SK-N-SH (cell line): Measurements from ENCODE around the gene NAALADL2. TPM values are rescaled to one million over a fixed set of nuclear protein-coding genes. Genes with fewer than 3 reads are reported as not detected.

Experiments used
- CTCF ChIA-PET: fragments of 300-600, 350-600 bp; formaldehyde crosslinking; extraction: SDS; loops from one replicate; lab custom pipeline; 2021; lab: Yijun Ruan, JAX
- POLR2A ChIA-PET: fragments of 350-600 bp; sonication (Branson Sonifier 250); formaldehyde crosslinking; extraction: SDS; loops from one replicate; lab custom pipeline; 2020; ENCODE audit warnings: antibody characterized with exemption, inconsistent platforms; lab: Yijun Ruan, JAX
- DNase-seq: peaks from one replicate; pipeline ENCODE4 v3.0.0; 2012
- H2AFZ ChIP-seq: fragments of 200-600 bp; sonication (generic); 2 replicates; pipeline ENCODE4 v1.8.1; 2016; ENCODE audit warnings: antibody characterized with exemption, mild to moderate bottlenecking, low read depth
- H3F3A ChIP-seq: fragments of 200-600 bp; sonication (generic); replicated peaks from 2 replicates; pipeline ENCODE3; 2016; ENCODE audit warnings: antibody characterized with exemption, mild to moderate bottlenecking; ENCODE audit not compliant: insufficient read depth
- H3K27ac ChIP-seq, 2 experiments: fragments of 200-500 bp in 1 of 2; fragments of 200-600 bp in 1 of 2; sonication (Bioruptor generic) in 1 of 2; sonication (generic), shearing (Covaris generic) in 1 of 2; 2 replicates each; pipeline versions ENCODE4 v1.5.1 to v1.6.1; 2014 to 2016; ENCODE audit warnings: low read depth in 2 of 2, inconsistent platforms in 1 of 2, low read length in 1 of 2, mild to moderate bottlenecking in 1 of 2, mixed read lengths in 1 of 2
- H3K27me3 ChIP-seq: fragments of 200-600 bp; sonication (generic), shearing (Covaris generic); 2 replicates; pipeline ENCODE4 v1.6.1; 2016; ENCODE audit warnings: mixed run types; ENCODE audit not compliant: insufficient read depth
- H3K36me3 ChIP-seq, 2 experiments: fragments of 200-500 bp in 1 of 2; fragments of 200-600 bp in 1 of 2; sonication (Bioruptor generic) in 1 of 2; sonication (generic) in 1 of 2; replicated peaks in 1 of 2; 2 replicates each; pipeline versions ENCODE3 to v1.5.1; 2014 to 2016; ENCODE audit warnings: low read length in 1 of 2, mild to moderate bottlenecking in 1 of 2; ENCODE audit not compliant: insufficient read depth in 2 of 2, control insufficient read depth in 1 of 2
- H3K4me1 ChIP-seq, 2 experiments: fragments of 200-500 bp in 1 of 2; fragments of 200-600 bp in 1 of 2; sonication (Bioruptor generic) in 1 of 2; sonication (generic), shearing (Covaris generic) in 1 of 2; 2 replicates each; pipeline versions ENCODE4 v1.5.1 to v1.6.1; 2014 to 2016; ENCODE audit warnings: low read depth in 1 of 2, low read length in 1 of 2, mixed run types in 1 of 2; ENCODE audit not compliant: insufficient read depth in 2 of 2, control insufficient read depth in 1 of 2
- H3K4me2 ChIP-seq: fragments of 200-600 bp; sonication (generic), shearing (Covaris generic); 2 replicates; pipeline ENCODE4 v1.6.1; 2017; ENCODE audit warnings: mixed run types
- H3K4me3 ChIP-seq, 2 experiments: fragments of 200-500 bp in 1 of 2; fragments of 200-600 bp in 1 of 2; sonication (Bioruptor generic) in 1 of 2; sonication (generic), shearing (Covaris generic) in 1 of 2; 2 replicates each; pipeline versions ENCODE4 v1.5.1 to v1.8.1; 2014 to 2016; ENCODE audit warnings: low read depth in 2 of 2, inconsistent platforms in 1 of 2, low read length in 1 of 2, mild to moderate bottlenecking in 1 of 2, mixed read lengths in 1 of 2, moderate library complexity in 1 of 2
- H3K79me2 ChIP-seq: fragments of 200-600 bp; sonication (generic); 2 replicates; pipeline ENCODE4 v1.8.1; 2017; ENCODE audit warnings: mild to moderate bottlenecking; ENCODE audit not compliant: insufficient read depth
- H3K9ac ChIP-seq: fragments of 200-600 bp; sonication (generic); 2 replicates; pipeline ENCODE4 v1.6.1; 2017; ENCODE audit warnings: mixed run types
- H3K9me2 ChIP-seq: fragments of 200-600 bp; sonication (generic); 2 replicates; pipeline ENCODE4 v1.6.1; 2017; ENCODE audit warnings: mixed run types
- H3K9me3 ChIP-seq: fragments of 200-600 bp; sonication (generic); 2 replicates; pipeline ENCODE4 v1.6.1; 2017; ENCODE audit warnings: mixed run types, mild to moderate bottlenecking, moderate library complexity
- H4K20me1 ChIP-seq: fragments of 200-600 bp; sonication (generic); 2 replicates; pipeline ENCODE4 v1.6.1; 2017; ENCODE audit warnings: mild to moderate bottlenecking, mixed run types; ENCODE audit not compliant: insufficient read depth
- ELF1 ChIP-seq: IDR thresholded peaks from 2 replicates; pipeline ENCODE4 v1.4.0; 2012
- EP300 ChIP-seq, 2 experiments: IDR thresholded peaks; 2 replicates each; pipeline versions ENCODE4 v1.4.0 to v1.6.1; 2012; ENCODE audit warnings: borderline replicate concordance in 1 of 2, low read depth in 1 of 2, low read length in 1 of 2
- EZH2phosphoT487 ChIP-seq: fragments of 200-600 bp; sonication (generic); IDR thresholded peaks from 2 replicates; pipeline ENCODE4 v1.6.1; 2017; ENCODE audit warnings: low read depth, mixed run types, mild to moderate bottlenecking, antibody characterized with exemption, moderate library complexity, borderline replicate concordance
- FOSL2 ChIP-seq: IDR thresholded peaks from 2 replicates; pipeline ENCODE4 v1.4.0; 2012; ENCODE audit warnings: low read depth, mild to moderate bottlenecking, moderate library complexity, borderline replicate concordance
- IRF3 ChIP-seq: fragments of 150-350 bp; IDR thresholded peaks from 2 replicates; pipeline ENCODE4 v1.6.1; 2016; ENCODE audit warnings: mild to moderate bottlenecking, low read depth, low read length
- MAX ChIP-seq: IDR thresholded peaks from 2 replicates; pipeline ENCODE4 v1.4.0; 2012; ENCODE audit warnings: low read depth
- NFIC ChIP-seq: IDR thresholded peaks from 2 replicates; pipeline ENCODE4 v1.4.0; 2012; ENCODE audit warnings: borderline replicate concordance
- PBX3 ChIP-seq: IDR thresholded peaks from 2 replicates; pipeline ENCODE4; 2012
- RCOR1 ChIP-seq: fragments of 150-350 bp; IDR thresholded peaks from 2 replicates; pipeline ENCODE4 v1.6.1; 2017; ENCODE audit warnings: antibody characterized with exemption, low read length
- SIN3A ChIP-seq: IDR thresholded peaks from 2 replicates; pipeline ENCODE4 v1.6.1; 2012; ENCODE audit warnings: low read depth, mild to moderate bottlenecking, low read length, moderate library complexity, borderline replicate concordance
- SMC3 ChIP-seq: IDR thresholded peaks from 2 replicates; pipeline ENCODE4 v1.6.1; 2012; ENCODE audit warnings: low read depth, low read length, improper control_type of control experiment
- TCF12 ChIP-seq: IDR thresholded peaks from 2 replicates; pipeline ENCODE4 v1.4.0; 2012
- TEAD4 ChIP-seq: IDR thresholded peaks from 2 replicates; pipeline ENCODE4 v1.4.0; 2012; ENCODE audit warnings: mild to moderate bottlenecking, borderline replicate concordance; ENCODE audit not compliant: insufficient read depth
- WGBS: methylation state at CpG from one replicate; pipeline ENCODE4 v1.1.6; 2017; ENCODE audit warnings: low lambda C conversion rate; 5-methylcytosine and 5-hydroxymethylcytosine counted together
- polyA plus RNA-seq, 3 experiments: library from polyadenylated mRNA; depleted of rRNA; stranded (reverse); fragments of >200 nt; gene quantifications; 2 replicates each; pipeline ENCODE4 v1.2.3, GENCODE V29; 2012

The NAALADL2 gene
- polyA plus RNA-seq, 1 of the 3 experiments (the other 2 are of a cell fraction), result 1.2 TPM

- TF ChIP-seq IRF3 (no peak), EZH2phosphoT487 (no peak), ELF1 (no peak), FOSL2 (no peak), MAX (no peak), TEAD4 (no peak), SIN3A (no peak)
Observed at GRCh38 chr3:174820885-174821284, 38.2 kb upstream of the NAALADL2 start (continued).

GRCh38 chr3:174821477-174821876, 37.7 kb upstream of the NAALADL2 start:
- Histone ChIP-seq H4K20me1 (no peaks in the 10 kb centered on the region), H3K4me1 (peaks cover 0 to 5% of the 10 kb centered on the region in 2 experiments; a peak in 2 of 4 replicates), H3K79me2 (no peaks in the 10 kb centered on the region), H3K27me3 (no peaks in the 10 kb centered on the region), H3F3A (no peaks in the 10 kb centered on the region), H3K9me3 (no peaks in the 10 kb centered on the region), H3K4me2 (no peak overlapping the region), H3K4me3 (no peak overlapping the region), H3K9me2 (no peaks in the 10 kb centered on the region), H3K27ac (no peak overlapping the region; a peak in 1 of 4 replicates), H3K36me3 (no peaks in the 10 kb centered on the region), H2AFZ (no peak overlapping the region), H3K9ac (no peak overlapping the region)
- DNase-seq, result peak; percentile 8
- TF ChIP-seq RCOR1 (peak; percentile 49; the same call in 1 of the 2 replicates), FOSL2 (no peak), PBX3 (no peak), IRF3 (no peak), TCF12 (no peak), EP300 (IDR thresholded peaks at IDR 0.05; ENCODE audit: borderline replicate concordance in 1 of 2, low read depth in 1 of 2, low read length in 1 of 2) (peak in 1 of 2 experiments; percentile 42; a peak in 1 of 4 replicates), NFIC (peak; percentile 15; the same call in 1 of the 2 replicates), ELF1 (no peak)
- POLR2A ChIA-PET, result no interaction called here
- CTCF ChIA-PET, result no interaction called here

- H3K4me2 ChIP-seq, result no peak overlapping the region
- H3K36me3 ChIP-seq, result no peaks in the 10 kb centered on the region
- no peaks in the 10 kb centered on the region for H4K20me1 ChIP-seq
- ChIA-PET CTCF (no interaction called here), POLR2A (no interaction called here)
- 89% methylated on average over 2 of the region's 2 CpGs for WGBS
- no peak overlapping the region for H3K9ac ChIP-seq
- no peaks in the 10 kb centered on the region for H3K9me2 ChIP-seq
- no peak for DNase-seq
- TF ChIP-seq SMC3 (no peak), EP300 (IDR thresholded peaks at IDR 0.05; ENCODE audit: borderline replicate concordance in 1 of 2, low read depth in 1 of 2, low read length in 1 of 2) (no peak), FOSL2 (no peak)
- H3F3A ChIP-seq, result no peaks in the 10 kb centered on the region
- no peak overlapping the region for H3K27ac ChIP-seq
- no peaks in the 10 kb centered on the region for H3K27me3 ChIP-seq
- no peaks in the 10 kb centered on the region for H3K79me2 ChIP-seq
- H2AFZ ChIP-seq, result no peak overlapping the region
- H3K9me3 ChIP-seq, result no peaks in the 10 kb centered on the region
- H3K4me3 ChIP-seq, result no peak overlapping the region
- H3K4me1 ChIP-seq, result peaks cover 0 to 5% of the 10 kb centered on the region in 2 experiments; a peak in 2 of 4 replicates
Observed at GRCh38 chr3:174822320-174822719, 36.8 kb upstream of the NAALADL2 start.
